HG02870 (cell line): ENCODE results near the gene CLDN6.
A peak's percentile ranks its signal among the peaks of the same experiment; 100 is the strongest.

Experiments used
- ATAC-seq: cut with Tn5 transposase; IDR thresholded peaks from one replicate; pipeline ENCODE4 v1.9.1; 2021; ENCODE audit warnings: mild to moderate bottlenecking, moderate library complexity; ENCODE audit not compliant: unreplicated experiment

The CLDN6 gene

GRCh38 chr16:3029491-3030221 lies 11.7 kb upstream of the CLDN6 start:
- ATAC-seq, result no peak

- no peak for ATAC-seq
These were observed 10.8 kb upstream of the CLDN6 start for GRCh38 chr16:3028716-3029319.

GRCh38 chr16:3027983-3028715 lies 10.2 kb upstream of the CLDN6 start:
- ATAC-seq, result no peak

- no peak for ATAC-seq
These were observed 9.5 kb upstream of the CLDN6 start for GRCh38 chr16:3027489-3027795.

- no peak for ATAC-seq
These were observed 8.9 kb upstream of the CLDN6 start for GRCh38 chr16:3026609-3027488.

- no peak for ATAC-seq
These were observed 8.0 kb upstream of the CLDN6 start for GRCh38 chr16:3026003-3026378.

- no peak for ATAC-seq
These were observed 7.3 kb upstream of the CLDN6 start for GRCh38 chr16:3025032-3026002.

GRCh38 chr16:3023669-3024478 lies 5.9 kb upstream of the CLDN6 start, which contains the start of the genes HCFC1R1 and THOC6:
TSS of gene HCFC1R1 (minus strand) at chr16:3023942. CDS start at chr16:3023941, 1 bp downstream.
TSS of gene THOC6 (plus strand) at chr16:3024035. CDS start at chr16:3024327, 292 bp downstream.
- ATAC-seq, result peak; percentile 75

GRCh38 chr16:3023415-3023668 lies 5.4 kb upstream of the CLDN6 start:
- no peak for ATAC-seq

GRCh38 chr16:3022684-3023414 lies 4.9 kb upstream of the CLDN6 start:
- no peak for ATAC-seq

- no peak for ATAC-seq
These were observed 4.3 kb upstream of the CLDN6 start for GRCh38 chr16:3022208-3022683.

- ATAC-seq, result no peak
These were observed 3.6 kb upstream of the CLDN6 start for GRCh38 chr16:3021449-3022207.

GRCh38 chr16:3020604-3021448 lies 2.8 kb upstream of the CLDN6 start:
- ATAC-seq, result no peak

GRCh38 chr16:3020247-3020603 lies 2.2 kb upstream of the CLDN6 start, which contains the start of gene TNFRSF12A:
TSS of gene TNFRSF12A (plus strand) at chr16:3020368. CDS start at chr16:3020398, 30 bp downstream.
- ATAC-seq, result no peak

GRCh38 chr16:3019594-3020246 lies 1.7 kb upstream of the CLDN6 start:
- ATAC-seq, result no peak

GRCh38 chr16:3017344-3017743 lies 639 bp downstream of the CLDN6 start:
- no peak for ATAC-seq
